K562 (cell line): ENCODE measurements around the gene SETD5. TPM values are rescaled to one million over a fixed set of nuclear protein-coding genes. Genes with fewer than 3 reads are reported as not detected.

Experiments used
- ATAC-seq: fragments of 200-7000 bp; cut with Tn5 transposase; 3 replicates; pipeline ENCODE4 v1.9.1; 2020; ENCODE audit warnings: moderate library complexity
- BruUV-seq: library from RNA; stranded (reverse); fragments of 400-500 nt; replicated peaks from 2 replicates; lab custom pipeline; 2021; lab: Mats Ljungman, UMichigan
- CTCF ChIA-PET: fragments of 300-600 bp; formaldehyde crosslinking; extraction: SDS; loops from one replicate; lab custom pipeline; 2021; ENCODE audit warnings: low intra/inter-chr PET ratio; lab: Yijun Ruan, JAX
- POLR2A ChIA-PET: fragments of 300-600, 350-650 bp; sonication (Branson Sonifier 250); formaldehyde crosslinking; extraction: SDS; loops from one replicate; lab custom pipeline; 2021; ENCODE audit warnings: antibody characterized with exemption, inconsistent platforms; lab: Yijun Ruan, JAX
- DNase-seq, 4 experiments: peaks; one replicate each; pipeline versions ENCODE4 v3.0.0 to v3.0.0-alpha.2; 2011 to 2018; ENCODE audit warnings: low spot score in 3 of 4, mixed read lengths in 3 of 4; ENCODE audit errors: extremely low read depth in 1 of 4
- FAIRE-seq: peaks from 2 replicates; lab custom pipeline; 2011; peaks lifted over from hg19 to GRCh38; lab: Jason Lieb, UNC
- H2AFZ ChIP-seq: 2 replicates; pipeline ENCODE4 v1.6.0; 2011; ENCODE audit warnings: low read depth, low read length, control low read depth, inconsistent platforms
- H3K27ac ChIP-seq: fragments of 200-600 bp; 3 replicates; pipeline ENCODE4 v1.8.0; 2011; ENCODE audit warnings: low read depth, mild to moderate bottlenecking, control low read depth, inconsistent platforms, low read length, moderate library complexity, mixed read lengths; ENCODE audit errors: extremely low read depth
- H3K27me3 ChIP-seq, 2 experiments: fragments of 300-600 bp in 1 of 2; 2 replicates in 1 of 2; 3 replicates in 1 of 2; pipeline versions ENCODE4 v1.6.0 to v1.8.0; 2011; ENCODE audit warnings: inconsistent platforms in 2 of 2, low read length in 2 of 2, mild to moderate bottlenecking in 1 of 2, mixed read lengths in 1 of 2, moderate library complexity in 1 of 2; ENCODE audit not compliant: control insufficient read depth in 2 of 2, insufficient read depth in 2 of 2
- H3K36me3 ChIP-seq: fragments of 300-600 bp; 3 replicates; pipeline ENCODE4 v1.8.0; 2011; ENCODE audit warnings: mild to moderate bottlenecking, low read length, inconsistent platforms; ENCODE audit not compliant: control insufficient read depth, insufficient read depth
- H3K4me1 ChIP-seq, 2 experiments: fragments of 200-600 bp in 1 of 2; replicated peaks in 1 of 2; 2 replicates in 1 of 2; 3 replicates in 1 of 2; pipeline versions ENCODE4 v1.5.1 to v1.8.0; 2011; ENCODE audit warnings: inconsistent platforms in 2 of 2, low read length in 2 of 2, mild to moderate bottlenecking in 1 of 2, mixed read lengths in 1 of 2, moderate library complexity in 1 of 2; ENCODE audit not compliant: control insufficient read depth in 2 of 2, insufficient read depth in 2 of 2
- H3K4me2 ChIP-seq: 2 replicates; pipeline ENCODE4 v1.6.1; 2011; ENCODE audit warnings: low read length, control low read depth, inconsistent platforms, mixed read lengths; ENCODE audit not compliant: insufficient read depth
- H3K4me3 ChIP-seq: fragments of 200-600 bp; sonication (generic), shearing (Covaris generic); 2 replicates; pipeline ENCODE4 v1.5.1; 2016; ENCODE audit warnings: control low read depth, inconsistent platforms
- H3K79me2 ChIP-seq: fragments of 200-600 bp; 3 replicates; pipeline ENCODE4 v1.8.0; 2011; ENCODE audit warnings: low read length, inconsistent platforms; ENCODE audit not compliant: control insufficient read depth, insufficient read depth
- H3K9ac ChIP-seq, 2 experiments: 2 replicates each; pipeline versions ENCODE4 v1.6.0 to v1.6.1; 2011; ENCODE audit warnings: low read depth in 2 of 2, low read length in 2 of 2, control low read depth in 1 of 2, inconsistent platforms in 1 of 2, mild to moderate bottlenecking in 1 of 2, mixed read lengths in 1 of 2; ENCODE audit not compliant: insufficient read depth in 1 of 2
- H3K9me1 ChIP-seq: one replicate; pipeline ENCODE4 v1.6.0; 2011; ENCODE audit warnings: inconsistent platforms, mild to moderate bottlenecking, low read length, moderate library complexity; ENCODE audit not compliant: control insufficient read depth, insufficient read depth
- H3K9me3 ChIP-seq: replicated peaks from 2 replicates; pipeline ENCODE4 v1.5.1; 2011; ENCODE audit warnings: low read depth, low read length, inconsistent platforms; ENCODE audit not compliant: control insufficient read depth, insufficient read depth
- H4K20me1 ChIP-seq: replicated peaks from 2 replicates; pipeline ENCODE4 v1.6.1; 2011; ENCODE audit warnings: low read length, inconsistent platforms, mixed read lengths; ENCODE audit not compliant: control insufficient read depth, insufficient read depth
- CXXC5 ChIP-seq: fragments of 250-450 bp; sonication (Bioruptor Pico); IDR thresholded peaks from 2 replicates; pipeline ENCODE4 v1.8.0; 2022; ENCODE audit warnings: inconsistent platforms, mild to moderate bottlenecking, moderate library complexity
- DACH1 ChIP-seq: fragments of 450-650 bp; IDR thresholded peaks from 2 replicates; pipeline ENCODE4 v1.6.1; 2018; ENCODE audit not compliant: partially characterized antibody
- DPF2 ChIP-seq: fragments of 450-650 bp; IDR thresholded peaks from 2 replicates; pipeline ENCODE4 v1.6.1; 2016
- EP400 ChIP-seq: fragments of 450-650 bp; IDR thresholded peaks from 2 replicates; pipeline ENCODE4 v1.6.1; 2017; ENCODE audit warnings: antibody characterized with exemption, mild to moderate bottlenecking, moderate library complexity
- GABPA ChIP-seq: fragments of 200-800 bp; sonication (Bioruptor generic); conservative IDR thresholded peaks from 2 replicates; pipeline ENCODE4 v1.6.1; 2016; ENCODE audit warnings: low read depth, missing genetic modification characterization, missing compliant biosample characterization
- HLTF ChIP-seq: fragments of 450-650 bp; IDR thresholded peaks from 2 replicates; pipeline ENCODE4 v1.6.1; 2016
- HSF4 ChIP-seq: fragments of 250-450 bp; sonication (Bioruptor Pico); IDR thresholded peaks from 2 replicates; pipeline ENCODE4 v2.1.2; 2022; ENCODE audit warnings: mild to moderate bottlenecking, moderate library complexity, borderline replicate concordance
- ILK ChIP-seq: fragments of 450-650 bp; IDR thresholded peaks from 2 replicates; pipeline ENCODE4 v1.6.1; 2016; ENCODE audit warnings: missing genetic modification characterization, low read depth, mild to moderate bottlenecking, missing compliant biosample characterization, moderate library complexity, borderline replicate concordance
- JUNB ChIP-seq: fragments of 450-650 bp; formaldehyde crosslinking; conservative IDR thresholded peaks from 2 replicates; pipeline ENCODE4 v1.4.0; 2020; ENCODE audit warnings: mild to moderate bottlenecking
- MXI1 ChIP-seq: IDR thresholded peaks from 2 replicates; pipeline ENCODE4 v1.6.1; 2011; ENCODE audit warnings: low read depth, mild to moderate bottlenecking, improper control_type of control experiment, low read length
- MYBL2 ChIP-seq, 2 experiments: fragments of 450-650 bp in 1 of 2; sonication (generic) in 1 of 2; formaldehyde crosslinking in 1 of 2; IDR thresholded peaks; 2 replicates each; pipeline versions ENCODE4 v1.6.1 to v1.8.1; 2017 to 2022; ENCODE audit warnings: borderline replicate concordance in 1 of 2, inconsistent platforms in 1 of 2, low read depth in 1 of 2, mild to moderate bottlenecking in 1 of 2, missing genetic modification reagents in 1 of 2, moderate library complexity in 1 of 2
- NBN ChIP-seq: fragments of 450-650 bp; IDR thresholded peaks from 2 replicates; pipeline ENCODE4 v1.6.1; 2016; ENCODE audit warnings: low read depth, mild to moderate bottlenecking
- NFE2 ChIP-seq: IDR thresholded peaks from 2 replicates; pipeline ENCODE4 v1.6.1; 2014; ENCODE audit warnings: antibody characterized with exemption, low read depth
- NFIC ChIP-seq: fragments of 450-650 bp; IDR thresholded peaks from 2 replicates; pipeline ENCODE4 v1.6.1; 2017; ENCODE audit warnings: mild to moderate bottlenecking, inconsistent platforms
- RAD21 ChIP-seq, 2 experiments: fragments of 250-450 bp in 1 of 2; fragments of 450-650 bp in 1 of 2; sonication (Bioruptor Pico) in 1 of 2; formaldehyde crosslinking in 1 of 2; IDR thresholded peaks in 1 of 2; conservative IDR thresholded peaks in 1 of 2; 2 replicates each; pipeline versions ENCODE4 v1.4.0 to v1.8.0; 2020 to 2022; ENCODE audit warnings: mild to moderate bottlenecking in 2 of 2, moderate library complexity in 1 of 2
- RAD51 ChIP-seq: fragments of 450-650 bp; IDR thresholded peaks from 2 replicates; pipeline ENCODE4 v1.7.1; 2016; ENCODE audit warnings: low read depth, mild to moderate bottlenecking, borderline replicate concordance
- RBBP5 ChIP-seq: fragments of 200-600 bp; sonication (generic); IDR thresholded peaks from 2 replicates; pipeline ENCODE4 v1.6.1; 2012; ENCODE audit warnings: borderline replicate concordance, mild to moderate bottlenecking, low read length, control low read depth, inconsistent platforms; ENCODE audit not compliant: insufficient read depth, poor library complexity, severe bottlenecking
- RBFOX2 ChIP-seq: fragments of 200-400 bp; formaldehyde crosslinking; IDR thresholded peaks from 2 replicates; pipeline ENCODE4 v1.6.1; 2017; ENCODE audit warnings: low read depth, mild to moderate bottlenecking, low read length, moderate library complexity
- SRSF1 ChIP-seq: fragments of 200-400 bp; formaldehyde crosslinking; IDR thresholded peaks from 2 replicates; pipeline ENCODE4 v1.6.1; 2017; ENCODE audit warnings: mild to moderate bottlenecking, low read depth, low read length, moderate library complexity
- U2AF2 ChIP-seq: fragments of 200-400 bp; formaldehyde crosslinking; optimal IDR thresholded peaks from 2 replicates; pipeline ENCODE3; 2017; ENCODE audit warnings: low read depth, mild to moderate bottlenecking, low read length
- XRCC4 ChIP-seq: IDR thresholded peaks from one replicate; pipeline ENCODE4 v1.6.1; 2011; ENCODE audit not compliant: insufficient read depth, insufficient read length; ENCODE audit errors: extremely low read depth
- ZC3H4 ChIP-seq: sonication (generic); formaldehyde crosslinking; IDR thresholded peaks from 2 replicates; pipeline ENCODE4 v1.9.0; 2021; ENCODE audit warnings: missing genetic modification reagents, borderline replicate concordance
- WGBS: fragments of 100-300 bp; shearing (Covaris generic); methylation state at CpG from one replicate; pipeline ENCODE4 v1.1.6; 2016; ENCODE audit warnings: low coverage, mixed read lengths; ENCODE audit not compliant: insufficient coverage; ENCODE audit errors: missing lambda C conversion rate; 5-methylcytosine and 5-hydroxymethylcytosine counted together
- in situ Hi-C: fragments of 300-500 bp; cut with MboI; formaldehyde crosslinking; loops from 4 replicates; pipeline ENCODE4 v1.15.0; 2018; ENCODE audit warnings: inconsistent platforms, mixed read lengths
- intact Hi-C: fragments of 100-400 bp; cut with micrococcal nuclease; formaldehyde crosslinking; loops from 2 replicates; pipeline ENCODE4 v1.14.2; 2022
- polyA plus RNA-seq, 8 experiments: library from polyadenylated mRNA; depleted of rRNA in 4 of 8; stranded (reverse) in 5 of 8; unstranded in 3 of 8; fragments of >200 nt; fragmentation: Nextera tagmentation in 2 of 8; fragmentation: Illumina TruSeq in 1 of 8; extraction: Ambion mirVana in 2 of 8; extraction: Trizol in 1 of 8; gene quantifications; 2 replicates each; pipeline versions ENCODE4 v1.2.1 to v1.2.3, GENCODE V29; 2011 to 2014; ENCODE audit warnings: inconsistent platforms in 1 of 8, missing spikeins in 1 of 8
- total RNA-seq, 7 experiments: library from RNA; depleted of rRNA in 6 of 7; stranded (reverse); fragments of >200 nt in 6 of 7; fragmentation: Illumina TruSeq in 2 of 7; extraction: Trizol in 2 of 7; gene quantifications; 2 replicates each; pipeline versions ENCODE4 v1.2.1 to v1.2.3, GENCODE V29; 2011 to 2021; ENCODE audit warnings: low replicate concordance in 1 of 7
- TF ChIP-seq, protein P1 (sequence below): sonication (generic); formaldehyde crosslinking; IDR thresholded peaks from 2 replicates; pipeline ENCODE4 v1.8.0; 2022; ENCODE audit warnings: missing genetic modification reagents, mild to moderate bottlenecking, borderline replicate concordance

SETD5 gene
- total and polyA plus RNA-seq, 9 of the 15 experiments (the other 6 are each of a cell fraction or from before 2014, with no cell fraction given) = 20.8 to 135 (median 87.2) TPM

DNA sequence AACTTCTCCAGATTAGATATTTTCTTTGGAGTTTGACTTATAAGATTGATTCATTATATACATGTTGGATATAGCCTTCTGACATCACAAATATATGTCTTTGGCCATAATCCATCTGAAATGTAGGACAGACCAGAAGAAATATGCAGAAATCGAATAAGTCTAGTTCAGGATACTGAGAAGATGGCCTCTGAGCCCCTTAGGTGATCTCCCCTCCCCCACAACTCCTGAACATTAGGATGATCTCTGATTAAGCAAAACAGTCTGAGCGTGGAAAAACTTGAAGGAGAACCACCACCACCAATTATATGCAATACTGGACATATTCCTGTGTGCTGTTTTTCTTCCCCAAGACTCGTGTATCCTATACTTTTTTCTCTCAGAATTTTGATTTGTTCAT lies 3.2 kb downstream of the SETD5 start:
- ChIA-PET CTCF (no interaction called here), POLR2A (interaction anchor here (7.5 kb wide), 1 partner anchor 21 kb away, joined by 150 read pairs; no protein-coding TSS in a partner anchor)
- H3K4me3 ChIP-seq = peak overlapping the region; percentile 18
- WGBS = 4% methylated on average over 3 of the region's 3 CpGs
- H3K27ac ChIP-seq = peak overlapping the region; percentile 96
- DNase-seq = peak in 2 of 4 experiments; percentile 25 to 74
- no peak for ATAC-seq
- peaks cover 0 to 36% of the 10 kb centered on the region in 2 experiments; a peak in 3 of 5 replicates for H3K4me1 ChIP-seq
- peak overlapping the region; percentile 68 for H3K4me2 ChIP-seq
- in situ Hi-C loops = no loop called here
- no peak for FAIRE-seq
- H4K20me1 ChIP-seq = peaks cover 52% of the 10 kb centered on the region
- BruUV-seq = no TSS peak
- H3K27me3 ChIP-seq = no peaks in the 10 kb centered on the region
- peak overlapping the region in 1 of 2 experiments; percentile 97; a peak in 2 of 4 replicates for H3K9ac ChIP-seq
- H2AFZ ChIP-seq = no peak overlapping the region
- no peaks in the 10 kb centered on the region for H3K9me1 ChIP-seq
- H3K36me3 ChIP-seq = peaks cover 6% of the 10 kb centered on the region; the same call in 1 of the 3 replicates
- H3K9me3 ChIP-seq = no peaks in the 10 kb centered on the region
- peaks cover 88% of the 10 kb centered on the region for H3K79me2 ChIP-seq
- intact Hi-C loops = no loop called here
- TF ChIP-seq, protein P1, sequence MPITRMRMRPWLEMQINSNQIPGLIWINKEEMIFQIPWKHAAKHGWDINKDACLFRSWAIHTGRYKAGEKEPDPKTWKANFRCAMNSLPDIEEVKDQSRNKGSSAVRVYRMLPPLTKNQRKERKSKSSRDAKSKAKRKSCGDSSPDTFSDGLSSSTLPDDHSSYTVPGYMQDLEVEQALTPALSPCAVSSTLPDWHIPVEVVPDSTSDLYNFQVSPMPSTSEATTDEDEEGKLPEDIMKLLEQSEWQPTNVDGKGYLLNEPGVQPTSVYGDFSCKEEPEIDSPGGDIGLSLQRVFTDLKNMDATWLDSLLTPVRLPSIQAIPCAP = no peak
- TF ChIP-seq HLTF (no peak), RBFOX2 (no peak), SRSF1 (no peak), CXXC5 (CRISPR knock-in tag) (no peak), RBBP5 (no peak), GABPA (tag) (no peak), NBN (0 out of 2 replicates have a peak, but pooled peaks have one; percentile 27), ILK (tag) (no peak), JUNB (CRISPR knock-in tag) (no peak), MYBL2 (IDR thresholded peaks at IDR 0.05; ENCODE audit: low read depth) (no peak), MYBL2 (CRISPR knock-in tag; IDR thresholded peaks at IDR 0.05; ENCODE audit: borderline replicate concordance) (no peak), DACH1 (peak; percentile 8), NFIC (0 out of 2 replicates have a peak, but pooled peaks have one; percentile 8), U2AF2 (no peak), EP400 (0 out of 2 replicates have a peak, but pooled peaks have one; percentile 13), XRCC4 (no peak), DPF2 (0 out of 2 replicates have a peak, but pooled peaks have one; percentile 27), MXI1 (no peak), RAD51 (no peak), ZC3H4 (no peak), RAD21 (CRISPR knock-in tag; conservative IDR thresholded peaks at IDR 0.05 in 1 of 2, IDR thresholded peaks at IDR 0.05 in 1 of 2) (0 out of 4 replicates have a peak, but pooled peaks of 1 of the 2 experiments have one; percentile 5), NFE2 (0 out of 2 replicates have a peak, but pooled peaks have one; percentile 27), HSF4 (CRISPR knock-in tag) (no peak)
